Stomach (tissue), 4 donors: ENCODE data around the gene CALML6.

Experiments
- POLR2AphosphoS5 ChIP-seq, 3 donors: sonication (generic); formaldehyde crosslinking; IDR thresholded peaks; one replicate each; pipeline ENCODE4 v1.6.1; 2016; ENCODE audit warnings: antibody characterized with exemption in 3 of 3
- TF ChIP-seq, protein P1 (sequence below), 7 experiments: fragments of 450-650 bp in 4 of 7; fragments of 200-600 bp in 3 of 7; sonication (generic) in 3 of 7; IDR thresholded peaks; one replicate each; pipeline ENCODE4 v1.5.1; 2016 to 2019; ENCODE audit warnings: antibody characterized with exemption in 7 of 7, control low read depth in 2 of 7, mild to moderate bottlenecking in 1 of 7

DNA sequence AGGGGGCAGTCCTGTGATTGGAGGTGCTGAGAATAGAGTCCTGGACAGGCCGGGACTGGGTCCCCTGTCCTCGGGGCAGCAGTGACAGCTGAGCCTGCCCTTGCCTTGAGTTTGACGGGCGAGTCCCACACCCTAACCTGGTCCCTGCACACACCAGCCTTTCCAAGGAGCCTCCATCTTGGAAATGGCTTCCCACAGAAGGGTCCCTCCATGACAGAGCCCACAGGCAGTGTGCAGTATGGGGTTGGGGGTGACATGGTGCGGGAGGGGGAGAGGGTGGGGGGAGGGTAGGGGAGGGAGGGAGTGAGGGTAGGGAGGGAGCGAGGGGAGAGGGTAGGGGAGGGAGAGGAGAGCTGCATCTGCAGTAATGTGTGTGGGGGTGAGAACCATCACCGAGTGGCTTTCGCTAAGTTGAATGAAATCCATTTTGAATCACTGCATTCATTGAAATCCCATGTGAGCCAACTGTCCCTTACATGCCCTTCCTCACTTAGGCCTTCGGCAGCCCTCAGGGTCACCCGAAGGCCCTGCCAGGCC lies 14.1 kb downstream of the CALML6 start:
- TF ChIP-seq POLR2AphosphoS5 (IDR thresholded peaks at IDR 0.05) = no peak
- TF ChIP-seq, protein P1, sequence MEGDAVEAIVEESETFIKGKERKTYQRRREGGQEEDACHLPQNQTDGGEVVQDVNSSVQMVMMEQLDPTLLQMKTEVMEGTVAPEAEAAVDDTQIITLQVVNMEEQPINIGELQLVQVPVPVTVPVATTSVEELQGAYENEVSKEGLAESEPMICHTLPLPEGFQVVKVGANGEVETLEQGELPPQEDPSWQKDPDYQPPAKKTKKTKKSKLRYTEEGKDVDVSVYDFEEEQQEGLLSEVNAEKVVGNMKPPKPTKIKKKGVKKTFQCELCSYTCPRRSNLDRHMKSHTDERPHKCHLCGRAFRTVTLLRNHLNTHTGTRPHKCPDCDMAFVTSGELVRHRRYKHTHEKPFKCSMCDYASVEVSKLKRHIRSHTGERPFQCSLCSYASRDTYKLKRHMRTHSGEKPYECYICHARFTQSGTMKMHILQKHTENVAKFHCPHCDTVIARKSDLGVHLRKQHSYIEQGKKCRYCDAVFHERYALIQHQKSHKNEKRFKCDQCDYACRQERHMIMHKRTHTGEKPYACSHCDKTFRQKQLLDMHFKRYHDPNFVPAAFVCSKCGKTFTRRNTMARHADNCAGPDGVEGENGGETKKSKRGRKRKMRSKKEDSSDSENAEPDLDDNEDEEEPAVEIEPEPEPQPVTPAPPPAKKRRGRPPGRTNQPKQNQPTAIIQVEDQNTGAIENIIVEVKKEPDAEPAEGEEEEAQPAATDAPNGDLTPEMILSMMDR (IDR thresholded peaks at IDR 0.05) = no peak
